Loucy (cell line): ENCODE measurements around the gene GNL3.

ENCODE experiments used
- CTCF ChIP-seq: fragments of 200-600 bp; sonication (generic); conservative IDR thresholded peaks from 2 replicates; pipeline ENCODE4 v1.5.1; 2014; ENCODE audit warnings: mild to moderate bottlenecking, antibody characterized with exemption, low read length
- EZH2phosphoT487 ChIP-seq: fragments of 200-600 bp; IDR thresholded peaks from 2 replicates; pipeline ENCODE4 v1.6.1; 2018; ENCODE audit warnings: antibody characterized with exemption, mild to moderate bottlenecking, moderate library complexity, borderline replicate concordance

GRCh38 chr3:52697632-52697965, 11.8 kb downstream of the GNL3 start:
- TF ChIP-seq CTCF (no peak), EZH2phosphoT487 (no peak)
